Measurements from ENCODE around the gene SAC3D1. TPM values are rescaled to one million over a fixed set of nuclear protein-coding genes. Genes with fewer than 3 reads are reported as not detected.

Gene SAC3D1
- total and polyA plus RNA-seq, 9 of the 15 experiments (the other 6 are each of a cell fraction or from before 2014, with no cell fraction given): 0.20 to 35.2 (median 5.8) TPM

DNA sequence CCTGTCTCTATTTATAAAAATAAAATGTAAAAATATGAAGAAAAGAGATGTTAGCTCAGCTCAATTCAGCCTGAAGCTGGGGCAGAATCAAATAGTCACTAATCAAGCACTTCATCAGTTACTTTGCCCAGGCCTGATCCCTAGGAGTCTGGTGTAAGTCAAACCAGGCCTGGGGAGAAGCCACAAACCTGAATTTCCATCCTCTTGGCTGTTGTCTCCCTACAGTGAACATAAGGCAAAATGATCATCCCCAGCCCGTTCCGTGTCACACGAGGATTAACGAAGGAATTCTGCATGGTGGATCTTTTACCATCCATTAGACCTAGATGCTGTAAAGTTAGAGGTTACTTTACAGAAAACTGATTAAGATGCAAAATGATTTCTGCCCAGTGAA lies 23.8 kb downstream of the SAC3D1 start:
- H3K4me3 ChIP-seq: no peak overlapping the region
- H3K4me2 ChIP-seq (ENCODE audit: insufficient read depth, low read length): no peak overlapping the region
- in situ Hi-C loops (cut with MboI) (no loop called here), intact Hi-C loops (cut with micrococcal nuclease) (loop anchor here (5.0 kb wide), 1 partner anchor 53 kb away; the partner anchor contains the start of gene ARL2)
- FAIRE-seq (no peak), ATAC-seq (no peak), DNase-seq (ENCODE audit: extremely low read depth in 1 of 4, low spot score in 3 of 4) (no peak)
- ChIA-PET POLR2A (interaction anchor here (1.3 to 3.2 kb wide), 2 partner anchors 10 to 14 kb away, joined by 5 to 18 read pairs; no protein-coding TSS in a partner anchor), CTCF (ENCODE audit: low intra/inter-chr PET ratio) (no interaction called here)
- no peak overlapping the region for H3K27ac ChIP-seq (ENCODE audit: extremely low read depth, low read depth, low read length)
- 70% methylated on average over 4 of the region's 4 CpGs for WGBS (ENCODE audit: insufficient coverage, low coverage, missing lambda C conversion rate)
- TF ChIP-seq HLTF (IDR thresholded peaks at IDR 0.05) (no peak), ZNF512 (tag; IDR thresholded peaks at IDR 0.05) (no peak), HSF4 (CRISPR knock-in tag; IDR thresholded peaks at IDR 0.05; ENCODE audit: borderline replicate concordance) (no peak), DNMT1 (IDR thresholded peaks at IDR 0.05) (no peak), ZNF12 (CRISPR knock-in tag; IDR thresholded peaks at IDR 0.05) (no peak), ZNF584 (CRISPR knock-in tag; IDR thresholded peaks at IDR 0.05; ENCODE audit: low read depth) (no peak), ZNF282 (CRISPR knock-in tag; IDR thresholded peaks at IDR 0.05) (no peak), ZBTB8A (IDR thresholded peaks at IDR 0.05; ENCODE audit: partially characterized antibody) (no peak), CEBPB (tag; IDR thresholded peaks at IDR 0.05) (no peak), NCOA6 (IDR thresholded peaks at IDR 0.05) (no peak), PPARD (CRISPR knock-in tag; IDR thresholded peaks at IDR 0.05) (no peak)
- H3K79me2 ChIP-seq (ENCODE audit: control insufficient read depth, insufficient read depth, low read length): no peaks in the 10 kb centered on the region
- BruUV-seq (replicated peaks): no TSS peak
- no peak overlapping the region for H2AFZ ChIP-seq (ENCODE audit: low read depth, low read length)
- peaks cover 21 to 34% of the 10 kb centered on the region in 2 experiments for H3K4me1 ChIP-seq (replicated peaks in 1 of 2; ENCODE audit: control insufficient read depth in 2 of 2, insufficient read depth in 2 of 2, low read length in 2 of 2)
- no peaks in the 10 kb centered on the region for H3K27me3 ChIP-seq (ENCODE audit: control insufficient read depth in 2 of 2, insufficient read depth in 2 of 2, low read length in 2 of 2)
- peaks cover 2% of the 10 kb centered on the region for H3K9me1 ChIP-seq (ENCODE audit: control insufficient read depth, insufficient read depth, low read length)
- H4K20me1 ChIP-seq (replicated peaks; ENCODE audit: control insufficient read depth, insufficient read depth, low read length): no peaks in the 10 kb centered on the region
- H3K9ac ChIP-seq (ENCODE audit: insufficient read depth in 1 of 2, low read depth in 2 of 2, low read length in 2 of 2): no peak overlapping the region
- no peaks in the 10 kb centered on the region for H3K36me3 ChIP-seq (ENCODE audit: control insufficient read depth, insufficient read depth, low read length)
- H3K9me3 ChIP-seq (replicated peaks; ENCODE audit: control insufficient read depth, insufficient read depth, low read depth, low read length): no peaks in the 10 kb centered on the region
